ENCODE measurements around the gene TBX6.

DNA sequence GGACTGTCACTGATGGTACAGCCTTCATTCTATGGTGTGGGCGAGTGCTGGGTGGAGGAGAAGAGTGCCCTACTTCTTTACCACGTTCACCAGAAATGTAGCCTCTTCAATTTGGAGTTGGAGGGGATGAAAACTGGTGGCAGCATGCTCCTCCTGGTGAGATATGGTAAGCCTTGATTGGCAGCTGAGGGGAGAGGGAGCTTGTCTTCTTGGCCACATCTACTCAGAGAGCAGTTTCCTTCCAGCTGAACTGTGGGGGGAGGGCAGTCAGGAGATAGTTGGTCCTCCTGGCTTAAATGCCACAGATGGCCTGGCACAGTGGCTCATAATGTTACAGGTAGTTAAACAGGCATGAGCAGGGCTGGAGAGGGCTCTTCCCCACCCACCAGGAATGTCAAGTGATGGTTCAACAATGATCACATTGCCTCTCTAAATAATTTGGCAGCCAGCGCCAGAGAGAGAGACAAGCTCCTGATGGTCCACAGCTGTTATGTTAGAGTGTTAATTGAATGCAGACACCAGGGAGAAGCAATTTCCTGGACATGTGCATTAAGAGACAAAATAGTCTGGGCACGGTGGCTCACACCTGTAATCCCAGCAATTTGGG is 40.2 kb upstream of the TBX6 start:
- TF ChIP-seq ZNF384 (IDR thresholded peaks at IDR 0.05) (no peak), TARDBP (IDR thresholded peaks at IDR 0.05) (no peak), ARNT (IDR thresholded peaks at IDR 0.05) (no peak), SP1 (IDR thresholded peaks at IDR 0.05) (no peak), FOXA1 (IDR thresholded peaks at IDR 0.05) (no peak), ELF4 (IDR thresholded peaks at IDR 0.05) (no peak), BHLHE40 (IDR thresholded peaks at IDR 0.05; ENCODE audit: borderline replicate concordance) (no peak), FOXM1 (IDR thresholded peaks at IDR 0.05; ENCODE audit: borderline replicate concordance) (no peak), NFRKB (IDR thresholded peaks at IDR 0.05) (no peak)
